OCI-LY1 (cell line): ENCODE results near the gene CIB1.

Experiments
- EZH2 ChIP-seq: fragments of 200-600 bp; sonication (generic), shearing (Covaris generic); IDR thresholded peaks from 2 replicates; pipeline ENCODE4 v1.8.0; 2017; ENCODE audit warnings: borderline replicate concordance, mixed run types, mild to moderate bottlenecking, antibody characterized with exemption, low read length, moderate library complexity, mixed read lengths
- TF ChIP-seq, protein P1 (sequence below): fragments of 200-600 bp; sonication (generic), shearing (Covaris generic); IDR thresholded peaks from 2 replicates; pipeline ENCODE4 v1.5.1; 2017; ENCODE audit warnings: mild to moderate bottlenecking, antibody characterized with exemption, low read length, moderate library complexity, mixed read lengths

- TF ChIP-seq EZH2, result no peak
- TF ChIP-seq, protein P1, sequence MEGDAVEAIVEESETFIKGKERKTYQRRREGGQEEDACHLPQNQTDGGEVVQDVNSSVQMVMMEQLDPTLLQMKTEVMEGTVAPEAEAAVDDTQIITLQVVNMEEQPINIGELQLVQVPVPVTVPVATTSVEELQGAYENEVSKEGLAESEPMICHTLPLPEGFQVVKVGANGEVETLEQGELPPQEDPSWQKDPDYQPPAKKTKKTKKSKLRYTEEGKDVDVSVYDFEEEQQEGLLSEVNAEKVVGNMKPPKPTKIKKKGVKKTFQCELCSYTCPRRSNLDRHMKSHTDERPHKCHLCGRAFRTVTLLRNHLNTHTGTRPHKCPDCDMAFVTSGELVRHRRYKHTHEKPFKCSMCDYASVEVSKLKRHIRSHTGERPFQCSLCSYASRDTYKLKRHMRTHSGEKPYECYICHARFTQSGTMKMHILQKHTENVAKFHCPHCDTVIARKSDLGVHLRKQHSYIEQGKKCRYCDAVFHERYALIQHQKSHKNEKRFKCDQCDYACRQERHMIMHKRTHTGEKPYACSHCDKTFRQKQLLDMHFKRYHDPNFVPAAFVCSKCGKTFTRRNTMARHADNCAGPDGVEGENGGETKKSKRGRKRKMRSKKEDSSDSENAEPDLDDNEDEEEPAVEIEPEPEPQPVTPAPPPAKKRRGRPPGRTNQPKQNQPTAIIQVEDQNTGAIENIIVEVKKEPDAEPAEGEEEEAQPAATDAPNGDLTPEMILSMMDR, result no peak
These were observed 8.1 kb downstream of the CIB1 start for GRCh38 chr15:90225504-90226234.
